ENCODE measurements around the gene NUTF2. TPM values are rescaled to one million over a fixed set of nuclear protein-coding genes. Genes with fewer than 3 reads are reported as not detected.
A peak's percentile ranks its signal among the peaks of the same experiment; 100 is the strongest.

The NUTF2 gene
- total RNA-seq, 6 experiments from 2014 or later: 182 to 195 (median 185) TPM

DNA sequence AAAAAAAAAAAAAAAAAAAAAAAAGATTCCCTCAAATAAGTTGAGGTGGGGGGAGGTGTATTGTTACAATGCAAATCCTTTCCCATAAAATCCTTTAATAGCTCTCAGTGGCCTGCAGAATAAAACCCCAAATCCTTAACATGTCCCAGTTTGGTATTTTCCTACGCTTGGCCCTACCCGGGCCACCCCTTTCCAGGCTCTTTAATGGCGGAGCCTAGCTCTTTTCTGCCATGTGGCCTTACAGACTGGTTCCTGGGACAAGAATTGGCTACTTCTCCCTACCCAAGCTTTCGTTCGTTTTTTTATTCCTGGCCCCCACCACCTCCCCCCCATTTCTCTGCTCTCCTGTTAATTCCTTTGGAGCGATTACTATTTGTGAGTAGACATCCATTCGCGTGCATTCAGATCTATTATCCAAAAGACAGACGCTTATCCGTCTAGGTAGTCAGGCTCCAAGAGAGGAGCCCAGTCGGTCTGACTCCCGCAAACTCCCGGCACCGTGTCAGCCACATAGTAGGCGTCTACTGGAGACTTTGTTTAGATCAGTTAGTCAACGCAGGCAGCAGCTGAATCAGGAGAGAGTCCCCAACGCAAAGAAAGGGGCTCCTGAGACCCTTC is 5.4 kb upstream of the NUTF2 start:
- DNase-seq: no peak
- peaks cover 44% of the 10 kb centered on the region for H3K4me1 Mint-ChIP-seq (ENCODE audit: low read depth)
- H3K27ac Mint-ChIP-seq: peak overlapping the region; percentile 95
- no peaks in the 10 kb centered on the region for H3K9me3 Mint-ChIP-seq
- no peaks in the 10 kb centered on the region; the same call in 1 of the 2 replicates for H3K27me3 Mint-ChIP-seq (ENCODE audit: insufficient read depth)
- no peaks in the 10 kb centered on the region for H3K36me3 Mint-ChIP-seq (ENCODE audit: low read depth)
- H3K4me3 Mint-ChIP-seq: peak overlapping the region; percentile 90
- TF ChIP-seq, protein P1, sequence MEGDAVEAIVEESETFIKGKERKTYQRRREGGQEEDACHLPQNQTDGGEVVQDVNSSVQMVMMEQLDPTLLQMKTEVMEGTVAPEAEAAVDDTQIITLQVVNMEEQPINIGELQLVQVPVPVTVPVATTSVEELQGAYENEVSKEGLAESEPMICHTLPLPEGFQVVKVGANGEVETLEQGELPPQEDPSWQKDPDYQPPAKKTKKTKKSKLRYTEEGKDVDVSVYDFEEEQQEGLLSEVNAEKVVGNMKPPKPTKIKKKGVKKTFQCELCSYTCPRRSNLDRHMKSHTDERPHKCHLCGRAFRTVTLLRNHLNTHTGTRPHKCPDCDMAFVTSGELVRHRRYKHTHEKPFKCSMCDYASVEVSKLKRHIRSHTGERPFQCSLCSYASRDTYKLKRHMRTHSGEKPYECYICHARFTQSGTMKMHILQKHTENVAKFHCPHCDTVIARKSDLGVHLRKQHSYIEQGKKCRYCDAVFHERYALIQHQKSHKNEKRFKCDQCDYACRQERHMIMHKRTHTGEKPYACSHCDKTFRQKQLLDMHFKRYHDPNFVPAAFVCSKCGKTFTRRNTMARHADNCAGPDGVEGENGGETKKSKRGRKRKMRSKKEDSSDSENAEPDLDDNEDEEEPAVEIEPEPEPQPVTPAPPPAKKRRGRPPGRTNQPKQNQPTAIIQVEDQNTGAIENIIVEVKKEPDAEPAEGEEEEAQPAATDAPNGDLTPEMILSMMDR (IDR thresholded peaks at IDR 0.05): no peak

DNA sequence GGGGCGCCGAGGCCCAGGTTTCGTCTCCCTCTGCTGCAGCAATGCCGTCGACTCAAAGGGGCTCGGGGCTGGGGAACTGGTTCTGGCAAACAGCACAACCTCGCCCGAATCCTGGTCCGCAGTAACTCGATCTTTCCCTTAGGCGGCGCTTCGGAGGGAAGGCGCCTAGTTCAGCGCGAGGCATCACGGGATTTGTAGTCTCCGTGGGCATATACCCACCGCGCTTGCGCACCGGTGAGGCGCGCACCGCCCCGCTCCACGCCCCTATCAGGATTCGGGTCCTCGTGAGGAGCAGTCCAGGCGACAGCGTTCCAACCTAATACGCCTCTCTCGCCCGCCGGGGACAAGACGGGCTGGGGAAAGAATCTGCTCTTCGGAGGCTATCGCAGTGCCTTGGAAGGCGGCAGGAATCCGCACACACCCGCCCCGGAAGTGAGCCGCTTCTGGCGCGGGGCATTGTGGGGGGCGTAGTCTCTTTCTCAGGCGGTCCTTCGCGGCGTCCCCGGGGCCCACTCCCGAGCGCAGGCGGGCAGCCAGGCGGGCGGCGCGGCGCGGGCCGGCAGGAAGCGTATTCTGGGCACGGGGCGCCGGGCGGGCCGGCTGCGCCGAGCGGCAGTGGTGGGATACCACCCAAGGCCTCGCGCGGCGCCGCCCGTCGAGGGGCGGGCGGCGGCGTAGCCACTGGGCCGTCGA is 4.8 kb upstream of the NUTF2 start, which contains the start of gene THAP11:
Gene THAP11 (plus strand): TSS at position 505 of the 693 bp plus-strand sequence. CDS start 235 bp downstream, outside the sequence.
- Mint-ChIP-seq H3K27ac (peak within 1 kb of the TSS; percentile 95), H3K4me3 (peak within 1 kb of the TSS; percentile 90), H3K4me1 (ENCODE audit: low read depth) (peaks cover 44% of the 10 kb centered on the region), H3K9me3 (no peaks in the 10 kb centered on the region), H3K36me3 (ENCODE audit: low read depth) (no peaks in the 10 kb centered on the region), H3K27me3 (ENCODE audit: insufficient read depth) (no peaks in the 10 kb centered on the region; the same call in 1 of the 2 replicates)
- TF ChIP-seq, protein P1 (IDR thresholded peaks at IDR 0.05): peak; percentile 90
- DNase-seq: peak; percentile 91

DNA sequence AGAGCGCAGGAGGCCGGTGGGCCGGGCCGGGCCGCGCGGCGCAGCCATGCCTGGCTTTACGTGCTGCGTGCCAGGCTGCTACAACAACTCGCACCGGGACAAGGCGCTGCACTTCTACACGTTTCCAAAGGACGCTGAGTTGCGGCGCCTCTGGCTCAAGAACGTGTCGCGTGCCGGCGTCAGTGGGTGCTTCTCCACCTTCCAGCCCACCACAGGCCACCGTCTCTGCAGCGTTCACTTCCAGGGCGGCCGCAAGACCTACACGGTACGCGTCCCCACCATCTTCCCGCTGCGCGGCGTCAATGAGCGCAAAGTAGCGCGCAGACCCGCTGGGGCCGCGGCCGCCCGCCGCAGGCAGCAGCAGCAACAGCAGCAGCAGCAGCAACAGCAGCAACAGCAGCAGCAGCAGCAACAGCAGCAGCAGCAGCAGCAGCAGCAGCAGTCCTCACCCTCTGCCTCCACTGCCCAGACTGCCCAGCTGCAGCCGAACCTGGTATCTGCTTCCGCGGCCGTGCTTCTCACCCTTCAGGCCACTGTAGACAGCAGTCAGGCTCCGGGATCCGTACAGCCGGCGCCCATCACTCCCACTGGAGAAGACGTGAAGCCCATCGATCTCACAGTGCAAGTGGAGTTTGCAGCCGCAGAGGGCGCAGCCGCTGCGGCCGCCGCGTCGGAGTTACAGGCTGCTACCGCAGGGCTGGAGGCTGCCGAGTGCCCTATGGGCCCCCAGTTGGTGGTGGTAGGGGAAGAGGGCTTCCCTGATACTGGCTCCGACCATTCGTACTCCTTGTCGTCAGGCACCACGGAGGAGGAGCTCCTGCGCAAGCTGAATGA is 4.0 kb upstream of the NUTF2 start:
- Mint-ChIP-seq H3K4me3 (peak overlapping the region; percentile 89), H3K4me1 (ENCODE audit: low read depth) (peaks cover 46% of the 10 kb centered on the region), H3K27ac (peak overlapping the region; percentile 81), H3K27me3 (ENCODE audit: insufficient read depth) (no peaks in the 10 kb centered on the region; the same call in 1 of the 2 replicates), H3K9me3 (no peaks in the 10 kb centered on the region), H3K36me3 (ENCODE audit: low read depth) (0 out of 2 replicates have a peak, but pooled peaks cover 3% of the 10 kb centered on the region)
- TF ChIP-seq, protein P1 (IDR thresholded peaks at IDR 0.05): peak; percentile 55; the same call in 1 of the 2 replicates
- peak; percentile 30 for DNase-seq

DNA sequence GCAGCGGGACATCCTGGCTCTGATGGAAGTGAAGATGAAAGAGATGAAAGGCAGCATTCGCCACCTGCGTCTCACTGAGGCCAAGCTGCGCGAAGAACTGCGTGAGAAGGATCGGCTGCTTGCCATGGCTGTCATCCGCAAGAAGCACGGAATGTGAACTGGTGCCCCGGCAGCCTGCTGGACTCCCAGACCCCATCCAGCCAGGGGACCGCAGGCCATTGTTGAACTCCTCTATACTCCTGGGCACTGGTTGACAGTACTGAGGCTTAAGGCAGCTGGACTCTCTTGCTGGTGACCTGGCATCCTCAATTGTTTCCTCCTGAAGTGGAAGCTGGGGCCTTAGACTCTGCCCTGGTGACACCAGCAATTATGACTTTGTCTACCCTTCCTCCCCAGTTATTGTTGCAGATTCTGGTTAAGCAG is 3.4 kb upstream of the NUTF2 start:
- H3K27ac Mint-ChIP-seq: peak overlapping the region; percentile 81
- H3K27me3 Mint-ChIP-seq (ENCODE audit: insufficient read depth): no peaks in the 10 kb centered on the region; the same call in 1 of the 2 replicates

More for the DNA sequence above, 3.4 kb upstream of the NUTF2 start:
- H3K4me1 Mint-ChIP-seq (ENCODE audit: low read depth): peaks cover 51% of the 10 kb centered on the region
- H3K4me3 Mint-ChIP-seq: peak overlapping the region; percentile 89
- DNase-seq: peak; percentile 21
- no peaks in the 10 kb centered on the region for H3K9me3 Mint-ChIP-seq
- TF ChIP-seq, protein P1 (IDR thresholded peaks at IDR 0.05): no peak
- H3K36me3 Mint-ChIP-seq (ENCODE audit: low read depth): 0 out of 2 replicates have a peak, but pooled peaks cover 6% of the 10 kb centered on the region

Measured in HFFc6 (cell line).